GM11168 (cell line): Measurements from ENCODE around the gene RPAIN.

Experiments
- in situ Hi-C: fragments of 300-500 bp; cut with MboI; formaldehyde crosslinking; loops from one replicate; pipeline ENCODE4 v1.12.0; 2022; ENCODE audit warnings: low sequenced_read_pairs; ENCODE audit not compliant: unreplicated experiment

The RPAIN gene

DNA sequence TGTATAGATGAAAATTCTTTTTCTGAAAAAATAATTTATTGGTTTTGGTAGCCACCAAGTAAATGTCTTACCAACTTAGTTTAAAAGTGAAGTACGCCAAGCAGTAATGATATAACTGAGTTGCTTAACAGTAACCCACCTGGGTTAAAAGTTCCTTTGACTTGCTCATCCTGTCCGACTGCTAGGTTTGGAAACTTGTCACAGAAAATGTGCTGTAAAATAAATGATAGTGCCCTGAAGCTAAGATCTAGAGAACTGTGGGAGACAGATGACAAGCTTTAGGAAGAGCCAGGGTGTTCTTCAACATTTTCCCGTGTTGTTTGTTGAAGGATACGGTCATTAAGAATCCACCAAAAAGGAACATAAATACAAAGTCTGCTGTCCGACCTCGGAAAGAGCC is 61.0 kb downstream of the RPAIN start:
- in situ Hi-C loops: no loop called here

DNA sequence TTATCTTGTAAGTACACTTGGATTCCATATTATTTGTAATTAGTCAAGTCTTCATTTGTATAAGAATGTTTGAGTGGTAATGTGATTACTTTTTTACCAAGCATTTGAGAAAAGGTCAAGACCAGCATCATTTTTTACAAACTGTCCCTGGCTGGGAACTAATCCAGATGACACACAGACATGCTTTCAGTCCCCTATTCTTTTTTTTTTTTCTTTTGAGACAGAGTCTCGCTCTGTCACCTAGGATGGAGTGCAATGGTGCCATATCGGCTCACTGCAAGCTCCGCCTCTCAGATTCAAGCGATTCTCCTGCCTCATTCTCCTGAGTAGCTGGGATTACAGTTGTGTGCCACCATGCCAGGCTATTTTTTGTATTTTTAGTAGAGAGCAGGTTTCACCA is 61.5 kb downstream of the RPAIN start:
- in situ Hi-C loops: no loop called here
